IMR-90 (cell line): ENCODE data around the gene DVL2. TPM values are rescaled to one million over a fixed set of nuclear protein-coding genes. Genes with fewer than 3 reads are reported as not detected.

ENCODE experiments used
- ATAC-seq: fragments of 200-7000 bp; cut with Tn5 transposase; 2 replicates; pipeline ENCODE4 v1.9.1; 2020; ENCODE audit warnings: low read depth, mild to moderate bottlenecking, moderate library complexity
- BruUV-seq: library from RNA; stranded (reverse); fragments of 400-500 nt; replicated peaks from 2 replicates; lab custom pipeline; 2021; lab: Mats Ljungman, UMichigan
- CTCF ChIA-PET: fragments of 300-600 bp; formaldehyde crosslinking; extraction: SDS; loops from one replicate; lab custom pipeline; 2021; ENCODE audit warnings: antibody characterized with exemption; lab: Yijun Ruan, JAX
- POLR2A ChIA-PET: fragments of 300-600 bp; sonication (Branson Sonifier 250); formaldehyde crosslinking; loops from one replicate; lab custom pipeline; 2022; ENCODE audit warnings: antibody characterized with exemption; ENCODE audit not compliant: unreplicated experiment; lab: Charles Lee
- DNase-seq: peaks from one replicate; pipeline ENCODE4 v3.0.0; 2013
- H2AFZ ChIP-seq: replicated peaks from 2 replicates; pipeline ENCODE3; 2013; ENCODE audit warnings: low read length, mild to moderate bottlenecking; ENCODE audit not compliant: poor library complexity
- H2AK5ac ChIP-seq: 2 replicates; pipeline ENCODE4 v1.6.1; 2013; ENCODE audit warnings: low read depth, low read length, inconsistent platforms
- H2AK9ac ChIP-seq: replicated peaks from 2 replicates; pipeline ENCODE3; 2013; ENCODE audit warnings: mild to moderate bottlenecking, low read depth, low read length, moderate library complexity; ENCODE audit not compliant: poor library complexity
- H2BK120ac ChIP-seq: 2 replicates; pipeline ENCODE4 v1.6.1; 2013; ENCODE audit warnings: low read depth, low read length, inconsistent platforms
- H2BK15ac ChIP-seq: 3 replicates; pipeline ENCODE4 v1.6.1; 2013; ENCODE audit warnings: low read depth, low read length, inconsistent platforms
- H2BK20ac ChIP-seq: 2 replicates; pipeline ENCODE4 v1.6.1; 2013; ENCODE audit warnings: low read depth, mild to moderate bottlenecking, inconsistent platforms, low read length, moderate library complexity
- H2BK5ac ChIP-seq: 2 replicates; pipeline ENCODE4 v1.6.1; 2013; ENCODE audit warnings: mild to moderate bottlenecking, low read depth, low read length, inconsistent platforms; ENCODE audit not compliant: poor library complexity, severe bottlenecking
- H3K14ac ChIP-seq: replicated peaks from 2 replicates; pipeline ENCODE4 v1.6.1; 2013; ENCODE audit warnings: low read depth, low read length, inconsistent platforms
- H3K18ac ChIP-seq: 2 replicates; pipeline ENCODE4 v1.6.1; 2013; ENCODE audit warnings: low read depth, low read length, control low read depth
- H3K23ac ChIP-seq: 2 replicates; pipeline ENCODE4 v1.6.1; 2013; ENCODE audit warnings: low read depth, low read length, inconsistent platforms
- H3K27ac ChIP-seq: 2 replicates; pipeline ENCODE4 v1.5.1; 2013; ENCODE audit warnings: mild to moderate bottlenecking, control low read depth, low read length; ENCODE audit not compliant: insufficient read depth
- H3K27me3 ChIP-seq: 2 replicates; pipeline ENCODE4 v1.6.1; 2013; ENCODE audit warnings: low read length; ENCODE audit not compliant: control insufficient read depth, insufficient read depth
- H3K36me3 ChIP-seq: 2 replicates; pipeline ENCODE4 v1.6.1; 2013; ENCODE audit warnings: low read length, mixed read lengths; ENCODE audit not compliant: control insufficient read depth, insufficient read depth
- H3K4ac ChIP-seq: 2 replicates; pipeline ENCODE4 v1.6.1; 2013; ENCODE audit warnings: low read depth, low read length, inconsistent platforms
- H3K4me1 ChIP-seq: 2 replicates; pipeline ENCODE4 v1.6.1; 2013; ENCODE audit warnings: low read length, mixed read lengths; ENCODE audit not compliant: control insufficient read depth, insufficient read depth
- H3K4me2 ChIP-seq: 2 replicates; pipeline ENCODE4 v1.6.1; 2013; ENCODE audit warnings: low read depth, mild to moderate bottlenecking, control low read depth, low read length, moderate library complexity
- H3K4me3 ChIP-seq: 2 replicates; pipeline ENCODE4 v1.5.1; 2013; ENCODE audit warnings: low read depth, mild to moderate bottlenecking, control low read depth, low read length, moderate library complexity; ENCODE audit not compliant: insufficient read depth
- H3K56ac ChIP-seq: 2 replicates; pipeline ENCODE4 v1.6.1; 2013; ENCODE audit warnings: low read length, inconsistent platforms; ENCODE audit not compliant: insufficient read depth; ENCODE audit errors: extremely low read depth
- H3K79me1 ChIP-seq, 2 experiments: 2 replicates each; pipeline ENCODE4 v1.6.1; 2013; ENCODE audit warnings: low read length in 2 of 2, inconsistent platforms in 1 of 2, low read depth in 1 of 2
- H3K9ac ChIP-seq: 2 replicates; pipeline ENCODE4 v1.6.1; 2013; ENCODE audit warnings: low read depth, low read length, control low read depth
- H3K9me1 ChIP-seq: 2 replicates; pipeline ENCODE4 v1.6.1; 2013; ENCODE audit warnings: low read length, inconsistent platforms; ENCODE audit not compliant: insufficient read depth
- H3K9me3 ChIP-seq: 2 replicates; pipeline ENCODE4 v1.6.1; 2013; ENCODE audit warnings: low read length; ENCODE audit not compliant: control insufficient read depth, insufficient read depth
- H4K20me1 ChIP-seq: 2 replicates; pipeline ENCODE4 v1.6.1; 2013; ENCODE audit warnings: low read length, inconsistent platforms; ENCODE audit not compliant: insufficient read depth
- H4K5ac ChIP-seq: 2 replicates; pipeline ENCODE4 v1.6.1; 2013; ENCODE audit warnings: mild to moderate bottlenecking, low read depth, low read length, control low read depth
- H4K8ac ChIP-seq, 2 experiments: 2 replicates each; pipeline ENCODE4 v1.6.1; 2013; ENCODE audit warnings: low read depth in 2 of 2, low read length in 2 of 2, control low read depth in 1 of 2, inconsistent platforms in 1 of 2
- H4K91ac ChIP-seq: 2 replicates; pipeline ENCODE4 v1.6.1; 2013; ENCODE audit warnings: low read depth, low read length, inconsistent platforms; ENCODE audit not compliant: insufficient read depth
- BHLHE40 ChIP-seq: fragments of 150-350 bp; IDR thresholded peaks from 2 replicates; pipeline ENCODE4 v1.6.1; 2016; ENCODE audit warnings: mild to moderate bottlenecking, low read depth, low read length
- CEBPB ChIP-seq: IDR thresholded peaks from 2 replicates; pipeline ENCODE4 v1.6.1; 2012; ENCODE audit warnings: low read depth, low read length, improper control_type of control experiment
- CHD1 ChIP-seq: IDR thresholded peaks from 2 replicates; pipeline ENCODE4 v1.6.1; 2012; ENCODE audit warnings: low read depth, low read length, improper control_type of control experiment
- FOS ChIP-seq: fragments of 150-350 bp; IDR thresholded peaks from 2 replicates; pipeline ENCODE4 v1.6.1; 2016; ENCODE audit warnings: low read depth, low read length
- MAFK ChIP-seq: IDR thresholded peaks from 2 replicates; pipeline ENCODE4 v1.6.1; 2012; ENCODE audit warnings: low read depth, low read length, improper control_type of control experiment
- MAZ ChIP-seq: IDR thresholded peaks from 2 replicates; pipeline ENCODE4 v1.6.1; 2012; ENCODE audit warnings: low read depth, mild to moderate bottlenecking, low read length, improper control_type of control experiment, moderate library complexity, borderline replicate concordance
- MXI1 ChIP-seq: IDR thresholded peaks from 2 replicates; pipeline ENCODE4 v1.6.1; 2012; ENCODE audit warnings: low read depth, mild to moderate bottlenecking, low read length, moderate library complexity, borderline replicate concordance
- NFE2L2 ChIP-seq: fragments of 150-350 bp; IDR thresholded peaks from 2 replicates; pipeline ENCODE4 v1.6.1; 2016; ENCODE audit warnings: low read depth, mild to moderate bottlenecking, low read length
- POLR2A ChIP-seq: IDR thresholded peaks from 2 replicates; pipeline ENCODE4 v1.6.1; 2012; ENCODE audit warnings: mild to moderate bottlenecking, low read depth, low read length
- RAD21 ChIP-seq: IDR thresholded peaks from 2 replicates; pipeline ENCODE4 v1.6.1; 2012; ENCODE audit warnings: low read length, improper control_type of control experiment
- RCOR1 ChIP-seq: IDR thresholded peaks from 2 replicates; pipeline ENCODE4 v1.6.1; 2012; ENCODE audit warnings: mild to moderate bottlenecking, low read length, improper control_type of control experiment; ENCODE audit not compliant: insufficient replicate concordance
- RFX5 ChIP-seq: IDR thresholded peaks from 2 replicates; pipeline ENCODE4 v1.8.0; 2012; ENCODE audit warnings: low read depth, mild to moderate bottlenecking, low read length, moderate library complexity
- SMC3 ChIP-seq: fragments of 150-350 bp; IDR thresholded peaks from 2 replicates; pipeline ENCODE4 v1.6.1; 2016; ENCODE audit warnings: low read depth, mild to moderate bottlenecking, antibody characterized with exemption, low read length, moderate library complexity
- WGBS, 2 experiments: methylation state at CpG; one replicate each; pipeline versions ENCODE4 v1.1.5 to v1.1.7; 2013; ENCODE audit warnings: missing lambda C conversion rate in 2 of 2; ENCODE audit not compliant: insufficient read length in 1 of 2; ENCODE audit errors: extremely low coverage in 2 of 2; 5-methylcytosine and 5-hydroxymethylcytosine counted together
- dilution Hi-C: fragments of 300-500 bp; cut with HindIII; formaldehyde crosslinking; loops from one replicate; pipeline ENCODE4 v1.14.3; 2018; ENCODE audit warnings: low sequenced_read_pairs; ENCODE audit not compliant: unreplicated experiment
- in situ Hi-C: fragments of 300-500 bp; cut with MboI; formaldehyde crosslinking; loops from 3 replicates; pipeline ENCODE4 v1.14.3; 2019; ENCODE audit warnings: low sequenced_read_pairs, inconsistent platforms, mixed read lengths
- intact Hi-C: fragments of 100-400 bp; cut with micrococcal nuclease; formaldehyde crosslinking; loops from 2 replicates; pipeline ENCODE4 v1.10.0; 2022
- polyA plus RNA-seq, 3 experiments: library from polyadenylated mRNA; depleted of rRNA; stranded (reverse); fragments of >200 nt; gene quantifications; 2 replicates each; pipeline ENCODE4 v1.2.3, GENCODE V29; 2012; ENCODE audit warnings: low replicate concordance in 1 of 3
- total RNA-seq: library from RNA; depleted of rRNA; stranded (reverse); fragments of >200 nt; gene quantifications from 2 replicates; pipeline ENCODE4 v1.2.3, GENCODE V29; 2012
- TF ChIP-seq, protein P1 (sequence below): fragments of 150-350 bp; IDR thresholded peaks from 2 replicates; pipeline ENCODE4 v1.6.1; 2017; ENCODE audit warnings: mild to moderate bottlenecking, antibody characterized with exemption, low read length, low read depth
- TF ChIP-seq, protein P2 (sequence below): conservative IDR thresholded peaks from 2 replicates; pipeline ENCODE4 v1.5.1; 2012; ENCODE audit warnings: mild to moderate bottlenecking, low read depth, low read length, improper control_type of control experiment

DVL2 gene
- total and polyA plus RNA-seq, 2 of the 4 experiments (the other 2 are of a cell fraction) = 11.8 to 21.3 TPM

DNA sequence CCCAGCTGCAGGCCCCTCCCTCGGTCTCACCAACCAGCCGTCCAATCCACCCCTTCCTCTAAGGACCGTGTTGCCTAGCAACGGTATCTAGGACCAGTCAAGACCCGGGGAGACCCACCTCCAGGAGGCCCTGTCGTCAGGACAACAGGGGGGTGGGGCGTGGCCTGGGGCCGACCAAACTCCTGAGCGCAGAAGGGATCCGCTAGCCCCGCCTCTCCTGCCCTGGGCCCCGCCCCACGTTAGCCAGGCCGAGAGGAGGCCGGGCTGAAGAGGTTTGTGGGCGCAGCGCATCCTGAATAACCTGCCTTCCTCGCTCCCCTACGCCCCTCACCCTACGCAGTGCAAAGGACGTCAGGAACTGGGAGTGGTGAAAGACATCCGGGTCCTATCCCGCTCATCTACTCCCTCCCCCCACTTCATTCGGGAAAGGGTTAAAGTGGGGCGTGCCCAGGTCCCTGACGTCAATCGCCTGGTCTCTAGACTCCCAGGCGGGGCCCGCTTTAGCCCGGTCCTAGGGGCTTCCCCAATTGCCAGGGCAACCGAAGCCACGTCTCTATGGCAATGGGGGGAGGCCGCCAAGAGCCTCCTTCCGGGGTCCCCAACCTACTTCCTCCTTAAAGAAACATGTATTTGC, 29.4 kb downstream of the DVL2 start (continued):
- no peak for TF ChIP-seq BHLHE40

DNA sequence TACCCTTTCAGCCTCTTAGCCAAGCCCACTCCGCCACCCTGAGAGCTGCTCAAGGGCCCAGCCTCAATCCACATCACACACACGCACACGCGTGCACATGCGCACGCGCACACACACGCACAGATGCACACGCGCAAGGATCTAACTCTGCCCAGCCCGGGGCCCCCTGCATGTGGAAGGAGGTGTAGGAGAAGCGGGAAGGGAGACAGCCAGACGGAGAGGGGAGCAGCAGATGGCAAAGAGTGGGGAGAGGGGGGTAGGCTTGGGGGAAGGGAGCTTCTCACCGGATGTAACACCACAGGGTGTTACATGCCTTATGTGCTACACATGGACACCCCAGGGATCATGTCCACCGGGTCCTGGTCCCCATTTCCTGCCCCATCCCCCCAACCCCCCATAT, 30.0 kb downstream of the DVL2 start:
- Histone ChIP-seq H4K8ac (peak overlapping the region in 1 of 2 experiments; percentile 59; a peak in 2 of 4 replicates), H3K23ac (no peak overlapping the region), H3K14ac (no peak overlapping the region), H3K27ac (no peak overlapping the region), H2AK5ac (peak overlapping the region; percentile 29; the same call in 1 of the 2 replicates), H2BK5ac (no peak overlapping the region), H3K56ac (no peak overlapping the region), H3K18ac (no peak overlapping the region), H3K4me2 (no peak overlapping the region; the same call in 1 of the 2 replicates), H3K9me1 (peaks cover 13% of the 10 kb centered on the region), H4K5ac (no peak overlapping the region), H3K9me3 (no peaks in the 10 kb centered on the region), H4K20me1 (peaks cover 32% of the 10 kb centered on the region), H3K4me3 (no peak overlapping the region), H4K91ac (no peak overlapping the region), H3K9ac (no peak overlapping the region), H2BK15ac (no peak overlapping the region), H3K4me1 (peaks cover 9% of the 10 kb centered on the region), H3K4ac (no peak overlapping the region), H3K79me1 (peaks cover 13 to 64% of the 10 kb centered on the region in 2 experiments), H3K27me3 (no peaks in the 10 kb centered on the region), H2AK9ac (peak overlapping the region; percentile 56), H3K36me3 (peaks cover 21% of the 10 kb centered on the region), H2BK20ac (no peak overlapping the region), H2BK120ac (no peak overlapping the region), H2AFZ (no peak overlapping the region)
- in situ Hi-C loops = no loop called here
- POLR2A ChIA-PET = no interaction called here
- WGBS, 2 experiments = 50% methylated on average over 2 of the region's 15 CpGs; no CpG with 5 or more reads in 1 of the 2 experiments
- no TSS peak for BruUV-seq
- CTCF ChIA-PET = no interaction called here
- intact Hi-C loops = no loop called here
- no peak for ATAC-seq
- DNase-seq = no peak
- dilution Hi-C loops = no loop called here
- TF ChIP-seq POLR2A (no peak), BHLHE40 (no peak), RFX5 (no peak), CHD1 (no peak), MXI1 (no peak), MAFK (no peak), FOS (no peak), RCOR1 (no peak), RAD21 (no peak), SMC3 (no peak), CEBPB (no peak), NFE2L2 (no peak), MAZ (no peak)
- TF ChIP-seq, protein P1, sequence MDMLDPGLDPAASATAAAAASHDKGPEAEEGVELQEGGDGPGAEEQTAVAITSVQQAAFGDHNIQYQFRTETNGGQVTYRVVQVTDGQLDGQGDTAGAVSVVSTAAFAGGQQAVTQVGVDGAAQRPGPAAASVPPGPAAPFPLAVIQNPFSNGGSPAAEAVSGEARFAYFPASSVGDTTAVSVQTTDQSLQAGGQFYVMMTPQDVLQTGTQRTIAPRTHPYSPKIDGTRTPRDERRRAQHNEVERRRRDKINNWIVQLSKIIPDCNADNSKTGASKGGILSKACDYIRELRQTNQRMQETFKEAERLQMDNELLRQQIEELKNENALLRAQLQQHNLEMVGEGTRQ = no peak
- TF ChIP-seq, protein P2, sequence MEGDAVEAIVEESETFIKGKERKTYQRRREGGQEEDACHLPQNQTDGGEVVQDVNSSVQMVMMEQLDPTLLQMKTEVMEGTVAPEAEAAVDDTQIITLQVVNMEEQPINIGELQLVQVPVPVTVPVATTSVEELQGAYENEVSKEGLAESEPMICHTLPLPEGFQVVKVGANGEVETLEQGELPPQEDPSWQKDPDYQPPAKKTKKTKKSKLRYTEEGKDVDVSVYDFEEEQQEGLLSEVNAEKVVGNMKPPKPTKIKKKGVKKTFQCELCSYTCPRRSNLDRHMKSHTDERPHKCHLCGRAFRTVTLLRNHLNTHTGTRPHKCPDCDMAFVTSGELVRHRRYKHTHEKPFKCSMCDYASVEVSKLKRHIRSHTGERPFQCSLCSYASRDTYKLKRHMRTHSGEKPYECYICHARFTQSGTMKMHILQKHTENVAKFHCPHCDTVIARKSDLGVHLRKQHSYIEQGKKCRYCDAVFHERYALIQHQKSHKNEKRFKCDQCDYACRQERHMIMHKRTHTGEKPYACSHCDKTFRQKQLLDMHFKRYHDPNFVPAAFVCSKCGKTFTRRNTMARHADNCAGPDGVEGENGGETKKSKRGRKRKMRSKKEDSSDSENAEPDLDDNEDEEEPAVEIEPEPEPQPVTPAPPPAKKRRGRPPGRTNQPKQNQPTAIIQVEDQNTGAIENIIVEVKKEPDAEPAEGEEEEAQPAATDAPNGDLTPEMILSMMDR = no peak
